Activated T-helper 17 cell treated with anti-CD3 and anti-CD28 coated beads, Interleukin-2, amount 50 U/mL, for 72 hours (primary cell): Measurements from ENCODE around the gene SEPTIN8. TPM values are rescaled to one million over a fixed set of nuclear protein-coding genes. Genes with fewer than 3 reads are reported as not detected.

ENCODE experiments used
- ATAC-seq: fragments of 150-1000 bp; cut with Tn5 transposase; replicated peaks from 2 replicates; pipeline ENCODE4 v1.10.0; 2021; ENCODE audit warnings: mild to moderate bottlenecking, moderate library complexity
- H3K27ac Mint-ChIP-seq: one replicate; pipeline ENCODE4 v1.8.0; 2022; ENCODE audit warnings: mixed read lengths
- H3K27me3 Mint-ChIP-seq: one replicate; pipeline ENCODE4 v1.8.0; 2022; ENCODE audit warnings: mixed read lengths
- H3K36me3 Mint-ChIP-seq: one replicate; pipeline ENCODE4 v1.8.0; 2022; ENCODE audit warnings: low read depth, mild to moderate bottlenecking, mixed read lengths
- H3K4me1 Mint-ChIP-seq: one replicate; pipeline ENCODE4 v1.8.0; 2022; ENCODE audit warnings: mixed read lengths
- H3K4me3 Mint-ChIP-seq: one replicate; pipeline ENCODE4 v1.8.0; 2022; ENCODE audit warnings: mild to moderate bottlenecking, mixed read lengths
- H3K9me3 Mint-ChIP-seq: one replicate; pipeline ENCODE4 v1.8.0; 2022; ENCODE audit warnings: mixed read lengths
- total RNA-seq, 2 donors: library from RNA; stranded (reverse); gene quantifications; one replicate each; pipeline ENCODE4 v1.2.3, GENCODE V29; 2022

SEPTIN8 gene
- total RNA-seq, 2 donors from 2014 or later: 13.6 to 14.7 TPM

DNA sequence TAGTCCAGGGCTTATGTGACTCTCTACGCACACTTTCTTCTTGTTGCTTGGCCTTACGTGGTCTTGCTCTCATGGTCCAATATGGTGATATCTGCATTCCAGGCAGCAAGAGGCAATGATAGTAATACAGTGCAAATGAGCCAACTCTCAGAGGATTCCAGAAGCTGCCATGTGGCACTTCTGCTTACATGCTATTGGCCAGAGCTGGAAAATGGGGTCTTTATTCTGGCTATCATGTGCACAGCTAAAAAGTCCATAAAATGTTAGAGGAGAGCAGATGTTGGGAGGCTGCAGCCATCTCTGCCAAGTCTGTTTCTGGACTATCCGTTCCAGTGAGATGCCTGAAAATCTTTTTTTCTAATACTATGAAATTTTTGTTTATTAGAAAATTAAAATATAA lies 2.9 kb upstream of the SEPTIN8 start:
- no peak for ATAC-seq
- H3K27me3 Mint-ChIP-seq: peaks cover 17% of the 10 kb centered on the region

DNA sequence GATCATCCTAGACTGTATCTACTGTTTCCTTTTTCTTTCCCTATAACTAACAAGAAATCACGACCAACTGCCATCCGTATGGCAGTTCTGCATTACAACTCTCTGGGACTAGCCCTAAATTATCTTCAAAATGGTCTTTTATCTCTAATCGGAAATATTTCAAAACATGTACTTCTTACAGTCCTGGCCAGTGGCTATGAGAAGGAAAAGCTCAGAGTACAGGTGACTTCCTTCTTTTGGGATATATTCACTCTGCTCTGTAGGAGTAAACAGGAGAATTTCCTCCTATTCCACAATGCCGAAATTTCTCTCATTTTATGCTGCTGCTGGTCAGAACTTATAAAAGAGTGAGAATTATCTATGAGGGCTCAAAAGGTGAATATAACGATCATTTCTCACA lies 1.8 kb upstream of the SEPTIN8 start:
- no peak for ATAC-seq
- peak overlapping the region; percentile 53 for H3K4me3 Mint-ChIP-seq
- H3K4me1 Mint-ChIP-seq: peaks cover 6% of the 10 kb centered on the region
- peaks cover 16% of the 10 kb centered on the region for H3K27me3 Mint-ChIP-seq
- H3K36me3 Mint-ChIP-seq: no peaks in the 10 kb centered on the region
- H3K9me3 Mint-ChIP-seq: no peaks in the 10 kb centered on the region
- H3K27ac Mint-ChIP-seq: no peak overlapping the region

More for the DNA sequence above, 2.9 kb upstream of the SEPTIN8 start:
- Mint-ChIP-seq H3K27ac (no peak overlapping the region), H3K4me1 (peaks cover 6% of the 10 kb centered on the region), H3K4me3 (no peak overlapping the region), H3K36me3 (no peaks in the 10 kb centered on the region), H3K9me3 (no peaks in the 10 kb centered on the region)

DNA sequence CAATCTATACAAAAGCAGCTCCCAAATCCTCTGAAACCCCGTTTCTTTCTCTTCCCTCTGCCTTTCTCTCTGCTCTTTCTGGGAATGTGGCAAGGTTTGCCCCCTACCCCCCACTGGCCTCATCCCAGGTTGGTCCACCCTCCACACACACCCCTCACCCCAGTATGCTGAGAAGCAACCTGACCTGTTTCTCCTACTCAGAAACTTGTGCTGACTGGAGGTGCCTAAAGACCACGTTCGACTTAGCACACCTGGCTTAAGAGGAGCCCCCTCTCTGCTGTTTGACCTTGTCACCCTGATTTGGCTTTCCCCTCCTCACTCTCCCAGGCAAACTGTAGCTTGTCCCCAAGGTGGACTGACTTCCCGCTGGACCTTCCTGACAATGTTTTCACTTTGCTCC lies 1.1 kb upstream of the SEPTIN8 start:
- no peaks in the 10 kb centered on the region for H3K36me3 Mint-ChIP-seq
- peaks cover 16% of the 10 kb centered on the region for H3K27me3 Mint-ChIP-seq
- no peak overlapping the region for H3K27ac Mint-ChIP-seq
- no peak for ATAC-seq
- peaks cover 6% of the 10 kb centered on the region for H3K4me1 Mint-ChIP-seq
- H3K9me3 Mint-ChIP-seq: no peaks in the 10 kb centered on the region
- H3K4me3 Mint-ChIP-seq: peak overlapping the region; percentile 53

DNA sequence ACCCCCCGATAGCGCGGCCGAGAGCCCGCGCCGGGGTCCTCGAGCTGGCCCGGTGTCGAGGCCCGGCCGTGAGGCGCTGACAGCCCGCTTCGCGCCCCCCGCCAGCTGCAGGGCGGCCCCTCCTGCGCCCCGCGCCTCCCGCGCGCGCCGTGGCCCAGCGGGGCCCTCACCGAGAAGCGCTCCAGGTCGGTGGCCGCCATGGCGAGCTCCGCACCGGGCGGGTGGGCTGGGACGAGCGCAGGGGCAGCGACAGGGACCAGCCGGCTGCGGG lies 166 bp downstream of the SEPTIN8 start:
- Mint-ChIP-seq H3K36me3 (no peaks in the 10 kb centered on the region), H3K27me3 (peaks cover 15% of the 10 kb centered on the region), H3K27ac (no peak overlapping the region), H3K4me1 (peaks cover 6% of the 10 kb centered on the region), H3K9me3 (no peaks in the 10 kb centered on the region), H3K4me3 (peak overlapping the region; percentile 59)
- ATAC-seq: no peak

GRCh38 chr5:132776131-132776937 lies 705 bp downstream of the SEPTIN8 start:
- Mint-ChIP-seq H3K36me3 (no peaks in the 10 kb centered on the region), H3K4me1 (peaks cover 6% of the 10 kb centered on the region), H3K27me3 (peaks cover 11% of the 10 kb centered on the region), H3K4me3 (peak overlapping the region; percentile 59), H3K27ac (peak overlapping the region; percentile 76), H3K9me3 (no peaks in the 10 kb centered on the region)
- ATAC-seq: peak; percentile 24

GRCh38 chr5:132775476-132775961 lies 1.5 kb downstream of the SEPTIN8 start:
- Mint-ChIP-seq H3K36me3 (no peaks in the 10 kb centered on the region), H3K27ac (peak overlapping the region; percentile 76), H3K9me3 (no peaks in the 10 kb centered on the region), H3K27me3 (peaks cover 11% of the 10 kb centered on the region), H3K4me3 (peak overlapping the region; percentile 59), H3K4me1 (peaks cover 6% of the 10 kb centered on the region)
- no peak for ATAC-seq

GRCh38 chr5:132774896-132775295 lies 2.1 kb downstream of the SEPTIN8 start:
- Mint-ChIP-seq H3K27me3 (peaks cover 10% of the 10 kb centered on the region), H3K4me1 (peaks cover 6% of the 10 kb centered on the region), H3K27ac (peak overlapping the region; percentile 76), H3K9me3 (no peaks in the 10 kb centered on the region), H3K36me3 (no peaks in the 10 kb centered on the region), H3K4me3 (peak overlapping the region; percentile 59)
- ATAC-seq: no peak

GRCh38 chr5:132774406-132774805 lies 2.6 kb downstream of the SEPTIN8 start:
- peaks cover 7% of the 10 kb centered on the region for H3K27me3 Mint-ChIP-seq
- H3K27ac Mint-ChIP-seq: no peak overlapping the region
- no peaks in the 10 kb centered on the region for H3K9me3 Mint-ChIP-seq
- H3K36me3 Mint-ChIP-seq: no peaks in the 10 kb centered on the region
- no peak for ATAC-seq
- H3K4me1 Mint-ChIP-seq: peaks cover 6% of the 10 kb centered on the region
- no peak overlapping the region for H3K4me3 Mint-ChIP-seq

DNA sequence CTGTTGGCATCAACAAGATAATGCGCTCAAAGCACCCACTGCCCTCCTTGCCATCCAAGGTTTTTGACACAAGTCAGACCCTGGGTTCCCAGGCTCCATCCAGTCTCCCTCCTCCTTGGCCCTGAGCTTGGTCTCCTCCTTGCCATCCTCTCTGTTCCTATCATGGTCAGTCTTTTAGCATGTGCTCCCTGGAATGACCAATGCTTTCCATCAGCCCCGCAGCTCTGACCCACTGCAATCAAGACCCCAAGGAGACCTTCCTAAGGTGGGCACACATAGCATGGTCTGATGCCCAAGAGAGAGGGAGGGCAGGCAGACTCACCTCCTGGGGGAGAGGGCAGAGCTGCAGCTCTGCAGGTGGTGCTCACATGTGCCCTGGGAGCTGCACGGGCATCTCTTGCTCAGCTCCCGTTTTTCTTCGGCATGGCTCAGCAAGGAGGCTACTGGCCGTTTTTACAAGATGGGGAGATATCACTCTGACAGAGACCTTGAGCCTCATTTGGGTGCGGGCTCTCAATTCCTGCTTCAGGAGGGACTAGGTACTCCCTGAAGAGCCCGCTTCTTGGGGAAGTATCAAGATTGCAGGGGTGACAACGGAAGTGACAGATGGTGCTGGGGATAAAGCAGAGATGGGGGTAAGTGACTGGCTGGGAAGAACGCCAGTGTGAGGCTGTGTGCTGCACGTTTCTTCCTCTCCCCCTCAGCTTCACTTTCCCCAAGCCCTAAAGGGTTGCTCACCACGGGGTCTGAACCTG lies 3.3 kb downstream of the SEPTIN8 start:
- Mint-ChIP-seq H3K4me1 (peaks cover 6% of the 10 kb centered on the region), H3K27me3 (peaks cover 7% of the 10 kb centered on the region), H3K36me3 (no peaks in the 10 kb centered on the region), H3K9me3 (no peaks in the 10 kb centered on the region), H3K27ac (no peak overlapping the region), H3K4me3 (no peak overlapping the region)
- no peak for ATAC-seq

DNA sequence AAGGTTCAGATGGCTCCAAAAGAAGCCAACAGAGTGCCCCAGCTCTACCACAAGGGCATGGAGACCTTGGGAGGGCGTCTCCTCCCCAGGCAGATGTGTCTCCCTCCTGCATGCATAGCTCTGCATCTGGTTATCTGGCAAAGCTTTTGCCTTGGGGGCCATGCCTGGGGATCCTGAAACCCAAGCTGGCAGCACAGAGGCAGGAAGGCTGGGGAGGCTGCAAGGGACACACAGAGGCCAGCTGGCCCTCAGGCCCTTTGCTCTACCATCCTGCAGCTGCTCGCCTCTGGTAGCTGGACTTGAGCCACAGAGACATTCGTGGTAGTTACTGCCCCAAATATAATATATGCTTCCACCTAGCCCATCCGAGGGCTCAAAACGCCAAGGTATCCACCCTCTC lies 3.9 kb downstream of the SEPTIN8 start:
- H3K4me1 Mint-ChIP-seq: peaks cover 6% of the 10 kb centered on the region
- no peaks in the 10 kb centered on the region for H3K9me3 Mint-ChIP-seq
- H3K4me3 Mint-ChIP-seq: no peak overlapping the region
- ATAC-seq: no peak
- no peaks in the 10 kb centered on the region for H3K36me3 Mint-ChIP-seq
- H3K27me3 Mint-ChIP-seq: peaks cover 3% of the 10 kb centered on the region
- no peak overlapping the region for H3K27ac Mint-ChIP-seq

- Mint-ChIP-seq H3K27ac (no peak overlapping the region), H3K27me3 (no peaks in the 10 kb centered on the region), H3K4me3 (no peak overlapping the region), H3K36me3 (no peaks in the 10 kb centered on the region), H3K4me1 (peaks cover 6% of the 10 kb centered on the region), H3K9me3 (no peaks in the 10 kb centered on the region)
- ATAC-seq: no peak
These were observed 4.6 kb downstream of the SEPTIN8 start for GRCh38 chr5:132772291-132773070.

GRCh38 chr5:132771503-132771998 lies 5.5 kb downstream of the SEPTIN8 start:
- Mint-ChIP-seq H3K36me3 (no peaks in the 10 kb centered on the region), H3K4me3 (no peak overlapping the region), H3K27me3 (no peaks in the 10 kb centered on the region), H3K9me3 (no peaks in the 10 kb centered on the region), H3K27ac (no peak overlapping the region), H3K4me1 (peaks cover 12% of the 10 kb centered on the region)
- no peak for ATAC-seq

DNA sequence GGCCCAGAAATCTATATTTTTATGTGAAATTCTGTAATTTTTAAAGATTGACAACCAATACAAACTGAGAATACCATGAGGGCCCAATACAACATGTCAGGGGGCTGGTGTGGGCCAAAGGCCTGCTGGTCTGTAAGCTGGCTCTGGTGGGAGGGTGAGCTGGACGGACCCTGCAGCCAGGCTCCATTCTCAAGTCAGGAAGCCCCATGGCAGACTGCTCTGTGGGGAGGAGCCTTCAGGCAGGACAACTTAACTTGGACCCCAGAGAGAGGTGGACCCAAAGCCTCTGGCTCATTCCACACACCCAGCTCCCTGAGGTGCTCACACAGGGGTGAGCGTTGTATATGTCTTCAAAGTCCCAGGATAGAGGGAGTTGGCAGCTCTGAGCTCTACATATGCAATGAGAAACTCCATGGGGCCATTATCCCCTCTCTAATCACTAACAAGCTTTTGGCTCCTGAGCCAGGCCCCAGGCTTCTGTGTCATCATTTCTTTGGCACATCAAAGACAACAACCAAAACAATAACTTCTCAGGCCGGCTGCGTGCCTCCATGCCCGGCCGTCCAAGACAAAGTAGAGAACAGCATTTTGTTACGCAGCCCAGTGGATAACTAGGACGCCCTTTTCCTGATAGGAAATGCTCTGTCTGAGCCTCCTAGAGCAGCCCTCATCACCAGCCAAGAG lies 6.4 kb downstream of the SEPTIN8 start:
- Mint-ChIP-seq H3K9me3 (no peaks in the 10 kb centered on the region), H3K27me3 (no peaks in the 10 kb centered on the region), H3K36me3 (no peaks in the 10 kb centered on the region), H3K4me3 (no peak overlapping the region), H3K27ac (no peak overlapping the region), H3K4me1 (peaks cover 11% of the 10 kb centered on the region)
- ATAC-seq: no peak

- no peak overlapping the region for H3K4me3 Mint-ChIP-seq
- H3K36me3 Mint-ChIP-seq: no peaks in the 10 kb centered on the region
- ATAC-seq: no peak
- H3K9me3 Mint-ChIP-seq: no peaks in the 10 kb centered on the region
- no peaks in the 10 kb centered on the region for H3K27me3 Mint-ChIP-seq
- H3K27ac Mint-ChIP-seq: no peak overlapping the region
- peaks cover 6% of the 10 kb centered on the region for H3K4me1 Mint-ChIP-seq
These were observed 8.6 kb downstream of the SEPTIN8 start for GRCh38 chr5:132768485-132768868.
